ENCODE measurements around the gene FAR2.
"Not testable (repeated sequence)": the region's sequence is repeated elsewhere in the genome, so short reads cannot be mapped to it uniquely, and the experiment has no call there.

Gene FAR2

GRCh38 chr12:29281371-29282005 lies 132.4 kb downstream of the FAR2 start:
- no peak for DNase-seq (ENCODE audit: low read depth)

GRCh38 chr12:29282031-29282816 lies 133.1 kb downstream of the FAR2 start:
- no peak for DNase-seq (ENCODE audit: low read depth)

DNA sequence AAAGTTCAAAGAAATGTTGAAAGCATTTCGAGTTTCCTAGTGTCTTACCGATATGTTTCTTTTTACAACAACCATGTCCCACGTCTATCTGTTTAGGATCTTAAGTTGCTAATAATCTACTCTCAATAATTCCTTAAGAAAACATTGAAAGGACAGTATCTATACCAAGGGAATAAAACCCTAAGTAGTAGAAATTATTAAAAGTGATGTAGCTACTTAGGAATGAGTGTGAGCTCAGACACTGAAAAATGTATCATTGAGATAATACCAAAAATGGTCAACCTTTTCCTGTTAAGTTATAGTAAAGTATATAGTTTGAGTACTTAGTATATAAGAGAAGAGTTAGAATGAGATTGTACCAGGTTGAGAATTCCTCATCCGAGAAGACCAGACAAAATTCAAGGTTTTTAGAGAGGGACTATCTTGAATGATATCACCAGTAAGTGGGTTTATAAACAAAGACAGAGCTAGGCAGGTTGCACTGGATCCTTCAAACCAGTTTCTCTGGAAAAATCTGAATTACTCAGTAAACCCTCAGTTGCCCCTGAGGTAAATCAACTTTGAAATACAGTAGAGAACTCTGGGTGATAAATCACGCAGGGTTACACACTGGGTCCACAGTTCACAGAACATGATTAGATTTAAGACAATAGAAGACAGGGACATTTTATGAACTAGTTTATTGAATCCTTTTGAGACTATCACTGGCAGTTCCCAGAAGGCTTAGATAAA lies 135.1 kb downstream of the FAR2 start:
- no peak for DNase-seq (ENCODE audit: low read depth)

DNA sequence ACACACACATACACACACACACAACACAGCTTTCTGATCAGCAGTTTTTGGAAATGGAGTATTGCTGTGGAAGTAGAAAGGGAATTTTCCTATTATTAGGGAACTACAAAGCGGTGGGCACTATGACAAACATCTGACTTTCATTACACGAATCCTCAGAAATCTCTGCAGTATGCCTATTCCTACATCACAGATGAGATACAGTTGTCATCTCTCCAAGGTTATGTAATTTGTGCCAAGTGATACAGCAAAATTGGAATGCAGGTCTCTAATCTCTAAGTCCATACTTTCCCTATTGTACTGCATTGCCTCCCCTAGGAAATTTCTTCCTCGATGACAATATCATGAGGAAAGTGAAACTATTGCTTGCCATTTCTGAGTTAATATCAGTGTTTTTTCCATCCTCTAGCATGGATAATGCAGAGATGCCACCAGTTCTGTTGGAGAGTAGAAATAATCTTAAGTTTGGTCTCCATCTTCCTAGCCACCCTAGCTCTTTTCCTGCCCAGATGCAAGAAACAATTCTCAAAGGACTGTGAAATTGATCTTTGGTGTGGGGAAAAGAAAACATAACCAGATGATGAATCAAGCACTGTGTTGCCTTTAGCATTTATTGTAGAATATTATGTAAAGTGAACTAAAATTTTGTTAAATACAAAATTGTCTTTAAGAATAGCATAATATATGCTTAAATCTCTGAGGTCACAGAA lies 137.2 kb downstream of the FAR2 start:
- no peak for DNase-seq (ENCODE audit: low read depth)

GRCh38 chr12:29287622-29288021 lies 138.5 kb downstream of the FAR2 start:
- DNase-seq (ENCODE audit: low read depth) = no peak

DNA sequence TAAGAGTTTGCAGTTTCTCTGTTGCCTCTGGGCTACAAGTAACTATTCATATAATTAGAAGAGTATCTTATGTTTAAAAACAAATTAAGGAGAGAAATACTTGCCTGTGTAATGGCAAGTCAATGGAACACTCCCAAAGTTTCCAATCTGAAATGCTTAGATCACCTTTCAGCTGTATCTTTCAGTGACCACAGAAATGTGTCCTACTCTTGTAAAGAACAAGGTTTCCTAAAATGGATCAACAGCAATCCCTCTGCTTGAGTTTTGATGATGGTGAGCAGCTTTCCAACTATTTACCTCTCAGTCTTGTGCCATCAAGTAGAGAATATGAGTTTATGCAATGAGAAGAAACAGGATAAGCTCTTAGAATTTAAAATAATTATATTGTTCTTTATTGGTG lies 139.0 kb downstream of the FAR2 start:
- DNase-seq (ENCODE audit: low read depth) = no peak

DNA sequence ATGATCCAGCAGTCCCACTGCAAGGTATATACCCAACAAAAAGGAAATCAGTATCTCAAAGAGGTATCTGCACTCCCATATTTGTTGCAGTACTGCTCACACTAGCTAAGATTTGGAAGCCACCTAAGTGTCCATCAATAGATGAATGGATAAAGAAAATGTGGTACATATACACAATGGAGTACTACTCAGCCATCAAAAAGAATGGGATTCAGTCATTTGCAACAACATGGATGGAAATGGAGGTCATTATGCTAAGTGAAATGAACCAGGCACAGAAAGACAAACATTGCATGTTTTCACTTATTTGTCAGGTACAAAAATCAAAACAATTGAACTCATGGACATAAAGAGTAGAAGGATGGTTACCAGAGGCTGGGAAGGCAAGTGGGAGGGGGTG lies 141.4 kb downstream of the FAR2 start:
- not testable (repeated sequence) for DNase-seq (ENCODE audit: low read depth)

DNA sequence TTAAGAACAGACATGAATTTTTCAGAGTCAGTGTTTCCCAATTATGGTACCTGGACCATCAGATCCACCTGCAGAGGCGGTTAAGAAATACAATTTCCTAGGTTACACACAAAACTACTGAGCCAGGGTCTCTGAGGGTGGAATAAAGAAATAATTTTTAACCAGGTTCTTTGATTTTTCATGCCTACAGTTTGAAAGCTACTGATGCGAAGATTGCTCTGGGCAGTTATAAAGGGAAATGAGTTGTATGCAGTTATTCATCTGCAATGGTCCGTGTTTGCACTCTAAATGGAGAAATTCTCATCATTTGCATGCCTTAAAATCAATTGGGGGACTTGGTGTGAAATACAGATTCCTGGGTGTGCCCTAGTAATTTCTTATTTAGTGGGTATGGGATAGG lies 142.1 kb downstream of the FAR2 start:
- DNase-seq (ENCODE audit: low read depth) = no peak

DNA sequence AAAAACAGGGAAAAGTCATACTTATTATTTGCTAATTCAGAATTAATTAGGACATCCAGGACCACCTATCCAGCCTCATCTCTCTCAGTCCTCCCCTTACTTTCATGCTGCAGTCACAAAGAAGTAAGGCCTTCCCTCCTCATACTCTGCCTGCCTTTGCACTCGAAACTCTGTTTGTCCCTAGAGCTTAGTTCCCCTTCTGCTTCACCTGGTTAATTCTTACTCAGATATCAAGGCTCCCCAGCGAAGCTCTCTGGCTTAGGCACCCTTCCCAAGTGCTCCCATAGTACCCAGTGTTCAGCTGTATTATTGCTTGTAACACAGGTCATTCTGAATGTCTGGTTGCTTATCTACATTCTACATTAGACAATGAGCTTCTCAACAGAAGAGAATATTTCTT lies 150.6 kb downstream of the FAR2 start:
- no peak for DNase-seq (ENCODE audit: low read depth)

DNA sequence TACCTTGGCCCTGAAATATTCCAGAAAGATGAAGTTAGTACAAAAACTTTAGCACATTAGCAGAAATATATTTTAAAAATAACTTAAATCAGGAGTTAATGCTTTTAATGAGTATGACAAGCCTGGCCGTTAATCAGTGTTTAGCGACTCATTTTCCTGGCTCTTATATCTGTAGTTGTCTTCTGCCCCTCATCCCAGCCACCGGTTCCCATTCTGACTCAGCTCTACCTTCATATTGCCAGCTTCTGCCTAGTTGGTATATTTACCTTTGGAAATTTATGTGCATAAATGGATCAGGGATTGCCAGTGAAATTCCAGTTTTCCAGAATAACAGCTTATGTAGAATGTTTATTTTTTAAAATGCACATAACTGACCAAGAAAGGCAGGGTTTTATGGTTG lies 152.0 kb downstream of the FAR2 start:
- DNase-seq (ENCODE audit: low read depth) = no peak

DNA sequence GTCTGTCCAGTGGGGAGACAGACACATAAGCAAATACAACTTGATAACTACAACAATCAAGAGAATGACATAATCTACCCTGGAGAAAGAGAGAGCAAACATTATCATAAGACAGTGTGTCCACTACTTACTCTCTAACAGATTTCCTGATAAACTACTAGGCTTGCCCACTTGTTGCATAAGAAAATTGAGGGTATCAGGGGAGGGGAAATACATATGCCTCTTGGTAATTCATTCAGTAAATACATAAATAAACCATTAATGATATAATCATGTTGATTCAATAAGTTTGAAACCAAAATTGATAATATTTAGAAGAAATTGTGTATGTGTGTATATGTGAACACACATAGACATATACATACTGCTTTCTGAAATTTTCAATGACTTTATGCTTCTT lies 155.3 kb downstream of the FAR2 start:
- DNase-seq (ENCODE audit: low read depth) = no peak

- no peak for DNase-seq (ENCODE audit: low read depth)
These were observed 157.2 kb downstream of the FAR2 start for GRCh38 chr12:29306266-29306665.

DNA sequence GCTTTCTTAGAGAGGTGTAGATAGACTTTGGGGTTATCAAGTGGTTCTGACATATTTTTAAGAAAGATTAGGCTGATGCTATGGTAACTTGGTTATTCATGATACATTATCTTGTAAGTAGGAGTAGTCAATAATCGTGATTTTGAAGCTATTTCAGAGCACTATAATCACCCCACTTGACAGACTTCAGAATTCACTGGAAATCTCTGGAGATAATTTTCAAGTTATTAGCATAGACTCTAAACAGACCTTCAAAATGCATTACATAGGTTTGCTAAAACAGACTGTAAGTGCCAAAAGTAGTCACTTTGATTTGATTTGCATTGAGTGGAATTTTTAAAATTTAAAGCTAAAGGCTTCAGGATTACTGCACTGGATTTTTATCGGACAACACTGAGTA lies 157.6 kb downstream of the FAR2 start:
- no peak for DNase-seq (ENCODE audit: low read depth)

- no peak for DNase-seq (ENCODE audit: low read depth)
These were observed 160.3 kb downstream of the FAR2 start for GRCh38 chr12:29309320-29309902.

DNA sequence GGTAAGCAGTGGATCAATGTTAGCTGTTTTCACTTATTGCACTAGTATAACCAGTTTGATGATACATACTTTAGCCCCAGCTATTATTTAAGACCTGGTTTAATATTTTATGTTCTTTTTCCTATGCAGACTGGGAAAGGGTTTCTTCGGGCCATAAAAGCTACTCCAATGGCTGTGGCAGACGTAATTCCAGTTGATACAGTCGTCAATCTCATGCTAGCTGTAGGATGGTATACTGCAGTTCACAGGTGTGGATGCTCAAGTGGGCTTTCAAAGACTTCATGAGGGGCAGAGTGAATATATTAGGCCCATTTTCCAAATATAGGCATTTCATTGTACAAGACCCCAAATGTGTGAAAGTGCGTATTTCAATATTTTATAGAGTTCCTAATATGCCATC lies 161.8 kb downstream of the FAR2 start:
- no peak for DNase-seq (ENCODE audit: low read depth)

DNA sequence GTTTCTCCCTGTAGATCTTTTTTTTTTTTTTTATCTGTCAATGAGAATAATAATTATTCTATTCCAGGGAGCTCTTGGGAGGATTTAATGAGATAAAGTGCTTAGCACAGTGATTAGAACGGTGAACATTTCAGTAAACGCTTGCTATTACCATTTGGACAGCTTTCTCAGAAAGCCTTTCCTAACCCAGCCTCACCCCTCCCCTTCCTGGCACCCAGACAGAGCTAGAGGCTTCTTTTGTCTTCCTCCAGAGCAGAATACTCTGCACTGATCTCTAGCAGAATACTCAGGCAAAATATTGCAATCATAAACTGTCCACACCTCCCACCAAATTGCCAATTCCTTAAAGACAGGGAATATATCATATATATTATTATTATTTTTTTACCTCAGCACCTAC lies 165.3 kb downstream of the FAR2 start:
- no peak for DNase-seq (ENCODE audit: low read depth)

- DNase-seq (ENCODE audit: low read depth) = no peak
These were observed 167.7 kb downstream of the FAR2 start for GRCh38 chr12:29316752-29317151.

- peak; percentile 2 for DNase-seq (ENCODE audit: low read depth)
These were observed 168.7 kb downstream of the FAR2 start for GRCh38 chr12:29317556-29318363.

DNA sequence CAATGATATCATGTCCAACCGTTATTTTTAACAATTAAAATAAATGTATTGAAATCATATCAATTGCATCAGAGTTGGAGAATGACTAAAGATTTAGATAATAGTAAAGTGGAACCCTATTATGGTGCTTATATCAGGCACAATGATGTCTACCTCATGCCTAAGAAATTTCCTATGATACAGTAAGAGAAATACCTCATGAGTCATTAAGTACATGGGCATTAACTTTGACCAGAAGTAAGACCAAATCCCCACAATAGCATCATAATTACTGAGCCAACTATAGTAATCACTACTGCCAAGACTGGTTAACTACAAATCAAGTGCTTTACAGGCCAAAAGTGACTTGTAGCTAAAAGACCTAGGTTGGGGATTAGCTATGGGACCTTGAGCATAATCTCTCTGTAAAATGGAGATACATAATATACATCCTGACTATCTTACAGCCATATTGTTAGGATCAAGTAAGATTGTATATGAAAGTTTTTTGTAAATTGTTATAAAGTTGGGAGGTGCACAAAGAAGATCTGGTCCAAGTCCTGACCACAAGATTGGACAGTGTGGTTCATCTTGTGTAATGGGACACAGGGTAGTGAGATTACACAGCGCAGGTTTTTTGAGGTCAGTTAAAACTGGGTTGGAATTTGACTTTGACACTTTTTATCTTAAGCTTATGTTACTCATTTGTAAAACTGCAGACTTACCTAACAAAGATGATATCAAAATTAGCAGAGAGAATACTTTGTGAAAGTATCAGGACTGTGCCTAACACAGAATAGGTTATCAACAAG lies 171.4 kb downstream of the FAR2 start:
- DNase-seq (ENCODE audit: low read depth) = no peak

GRCh38 chr12:29322157-29322556 lies 173.1 kb downstream of the FAR2 start:
- DNase-seq (ENCODE audit: low read depth) = no peak

- no peak for DNase-seq (ENCODE audit: low read depth)
These were observed 180.3 kb downstream of the FAR2 start for GRCh38 chr12:29329411-29329810.
